Measurements from ENCODE around the gene MINDY2.
"Not testable (repeated sequence)": the region's sequence is repeated elsewhere in the genome, so short reads cannot be mapped to it uniquely, and the experiment has no call there.

MINDY2 gene

DNA sequence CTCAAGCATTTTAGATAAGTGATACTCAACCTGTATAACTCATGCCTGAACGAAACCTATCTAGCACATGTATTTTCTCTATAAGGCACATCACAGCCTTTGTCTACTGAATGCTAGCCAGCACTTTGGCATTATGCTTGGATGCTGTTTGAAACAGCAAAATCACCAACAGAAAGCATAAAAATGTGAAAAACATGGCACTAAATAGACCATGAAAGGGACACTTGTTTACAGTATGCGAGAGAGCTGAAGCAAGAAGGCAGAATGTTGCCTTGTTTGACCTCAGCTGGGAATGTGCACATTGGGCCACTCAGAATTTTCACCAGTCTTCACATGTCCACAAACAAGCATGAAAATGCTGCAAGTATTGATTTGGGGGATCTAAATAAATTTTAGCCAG is 59.5 kb downstream of the MINDY2 start:
- DNase-seq = no peak

- not testable (repeated sequence) for DNase-seq
Measured at GRCh38 chr15:58833681-58834426, 62.8 kb downstream of the MINDY2 start.

DNA sequence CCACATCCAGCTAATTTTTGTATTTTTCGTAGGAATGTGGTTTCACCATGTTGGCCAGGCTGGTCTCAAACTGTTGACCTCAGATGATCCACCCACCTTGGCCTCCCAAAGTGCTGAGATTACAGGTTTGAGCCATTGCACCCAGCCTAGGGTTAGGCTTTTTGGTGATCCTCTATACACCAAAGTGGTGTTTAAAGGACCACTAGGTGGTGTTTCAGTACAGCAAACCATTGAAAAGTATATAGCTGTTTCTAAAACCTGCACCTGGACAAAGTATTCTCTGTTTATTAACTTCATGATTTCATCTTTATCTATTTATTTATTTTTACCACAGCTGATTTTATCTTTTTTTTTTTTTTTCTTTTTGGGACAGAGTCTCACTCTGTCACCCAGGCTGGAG is 68.4 kb downstream of the MINDY2 start:
- DNase-seq = peak; percentile 2

- DNase-seq = peak; percentile 25
Measured at GRCh38 chr15:58840048-58840447, 68.9 kb downstream of the MINDY2 start.

DNA sequence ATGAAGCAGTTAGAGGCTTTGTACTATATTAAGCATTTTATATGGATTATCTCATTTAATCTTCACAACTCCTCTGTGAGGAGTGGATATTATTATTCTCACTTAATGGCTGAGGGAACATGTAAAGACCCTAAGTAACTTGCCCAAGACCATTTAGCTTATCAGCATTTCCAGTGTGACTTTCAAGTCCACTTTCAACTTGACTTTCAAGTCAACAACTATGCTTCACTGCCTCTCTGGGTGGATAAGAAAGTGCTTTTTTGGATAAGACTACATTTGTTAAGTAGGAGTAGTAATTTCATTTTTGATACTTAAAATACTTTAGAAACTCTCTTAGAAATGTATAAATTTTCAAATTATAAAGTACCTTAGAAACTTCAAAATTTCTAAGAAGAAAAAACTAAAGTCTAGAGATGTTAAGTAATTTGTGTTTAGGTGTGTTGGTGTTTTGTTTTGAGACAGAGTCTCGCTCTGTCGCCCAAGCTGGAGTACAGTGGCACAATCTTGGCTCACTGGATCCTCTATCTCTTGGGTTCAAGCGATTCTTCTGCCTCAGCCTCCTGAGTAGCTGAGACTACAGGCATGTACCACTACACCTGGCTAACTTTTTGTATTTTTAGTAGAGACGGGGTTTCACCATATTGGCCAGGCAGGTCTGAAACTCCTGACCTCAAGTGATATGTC is 71.8 kb downstream of the MINDY2 start:
- no peak for DNase-seq

DNA sequence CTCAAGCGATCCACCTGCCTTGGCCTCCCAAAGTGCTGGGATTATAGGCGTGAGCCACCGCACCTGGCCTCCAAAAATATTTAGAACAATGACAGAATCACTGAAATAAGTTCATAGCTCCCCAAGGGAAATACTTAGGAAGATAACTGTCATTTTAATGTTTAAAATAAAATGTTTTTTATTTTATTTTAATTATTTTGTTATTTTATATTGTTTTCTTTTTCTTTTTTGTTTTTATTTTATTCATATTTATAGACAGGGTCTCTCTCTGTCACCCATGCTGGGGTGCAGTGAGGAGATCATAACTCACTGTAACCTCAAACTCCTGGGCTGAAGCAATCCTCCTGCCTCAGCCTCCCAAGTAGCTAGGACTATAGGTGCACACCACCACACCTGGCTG is 80.1 kb downstream of the MINDY2 start:
- not testable (repeated sequence) for DNase-seq

- peak; percentile 2 for DNase-seq
Measured at GRCh38 chr15:58852347-58852746, 81.2 kb downstream of the MINDY2 start.

DNA sequence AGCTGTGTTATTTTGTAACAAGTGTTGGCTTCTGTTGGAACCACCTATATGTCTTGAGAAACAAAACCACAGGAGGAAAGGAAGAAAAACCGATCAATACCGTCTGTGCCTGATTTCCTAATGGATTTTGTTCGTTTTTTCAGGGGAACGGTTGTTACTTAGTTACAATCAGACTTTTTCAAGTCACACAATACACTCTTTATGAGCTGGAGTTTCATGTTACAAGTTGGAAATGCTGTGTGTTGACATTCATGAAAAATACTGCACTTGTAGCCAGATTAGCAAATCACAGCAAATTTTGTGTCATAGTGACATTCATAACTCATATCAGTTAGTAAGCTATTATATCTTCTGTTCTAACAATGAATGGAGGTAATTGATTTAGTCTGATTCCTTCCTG is 83.5 kb downstream of the MINDY2 start:
- no peak for DNase-seq

GRCh38 chr15:58856086-58856485 is 85.0 kb downstream of the MINDY2 start:
- DNase-seq = peak; percentile 78

- not testable (repeated sequence) for DNase-seq
Measured at GRCh38 chr15:58856621-58857020, 85.5 kb downstream of the MINDY2 start.

DNA sequence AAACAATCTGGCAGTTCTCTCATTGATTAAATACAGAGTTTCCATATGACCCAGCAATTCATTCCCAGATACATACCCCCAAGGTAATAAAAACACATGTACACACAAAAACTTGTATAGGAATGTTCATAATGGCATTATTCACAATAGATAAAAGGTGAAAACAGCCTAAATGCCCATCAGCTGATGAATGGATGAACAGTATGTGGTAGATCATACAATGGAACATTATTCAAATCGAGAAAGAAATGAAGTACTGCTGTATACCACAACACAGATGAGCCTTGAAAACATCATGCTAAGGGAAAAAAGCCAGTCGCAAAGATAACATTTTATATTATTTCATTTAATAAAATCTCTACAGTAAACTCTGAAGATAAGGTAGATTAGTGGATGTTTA is 91.2 kb downstream of the MINDY2 start:
- DNase-seq = no peak

DNA sequence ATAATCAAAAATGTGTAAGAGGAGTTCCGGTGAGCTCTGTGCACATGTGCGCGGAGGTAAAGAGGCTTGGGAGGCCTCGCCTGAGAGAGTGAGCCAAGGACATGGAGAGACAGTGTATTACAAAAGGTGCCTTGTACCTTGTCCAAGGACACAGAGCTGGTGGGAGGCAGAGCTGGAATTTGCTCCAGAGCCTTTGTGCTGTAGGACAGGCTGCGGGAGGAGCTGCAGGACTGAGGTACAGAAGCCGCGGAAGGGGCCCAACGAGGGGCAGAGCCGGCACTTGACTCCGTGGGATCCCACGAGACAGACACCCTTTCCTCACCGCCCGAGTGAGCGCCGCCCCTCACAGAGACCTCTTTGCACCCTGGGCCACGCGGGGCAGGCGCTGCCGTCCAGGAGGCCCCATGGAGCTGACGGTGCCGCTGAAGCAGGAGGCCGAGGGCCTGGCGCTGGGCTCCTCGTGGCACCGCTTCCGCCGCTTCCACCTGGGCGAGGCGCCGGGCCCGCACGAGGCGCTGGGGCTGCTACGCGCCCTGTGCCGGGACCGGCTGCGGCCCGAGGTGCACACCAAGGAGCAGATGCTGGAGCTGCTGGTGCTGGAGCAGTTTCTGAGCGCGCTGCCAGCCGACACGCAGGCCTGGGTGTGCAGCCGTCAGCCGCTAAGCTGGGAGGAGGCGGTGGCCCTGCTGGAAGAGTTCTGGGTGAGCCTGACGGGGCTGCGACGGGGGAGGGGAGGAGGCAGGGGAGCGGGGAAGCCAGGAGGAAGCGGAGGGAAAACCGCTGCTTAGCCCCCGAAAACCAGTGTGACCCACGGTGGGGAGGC is 93.7 kb downstream of the MINDY2 start:
- peak; percentile 37 for DNase-seq

GRCh38 chr15:58865425-58865880 is 94.4 kb downstream of the MINDY2 start:
- DNase-seq = no peak

- no peak for DNase-seq
Measured at GRCh38 chr15:58867926-58868325, 96.8 kb downstream of the MINDY2 start.

DNA sequence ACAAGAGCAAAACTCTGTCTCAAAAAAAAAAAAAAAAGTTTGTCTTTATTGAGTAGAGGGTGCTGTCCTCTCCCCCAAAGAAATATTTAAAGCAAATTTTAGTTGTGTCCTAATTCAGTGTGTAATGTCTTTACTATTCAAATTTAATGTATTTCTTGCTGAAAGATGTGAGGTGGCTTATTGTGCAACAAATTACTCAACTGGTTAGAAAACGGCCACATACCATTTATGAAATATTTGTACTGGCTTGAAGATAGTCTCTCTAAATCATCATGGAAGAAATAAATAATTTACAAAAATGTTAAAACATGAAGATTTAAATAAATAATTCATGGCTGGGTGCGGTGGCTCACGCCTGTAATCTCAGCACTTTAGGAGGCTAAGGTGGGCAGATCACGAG is 99.3 kb downstream of the MINDY2 start:
- peak; percentile 45 for DNase-seq

DNA sequence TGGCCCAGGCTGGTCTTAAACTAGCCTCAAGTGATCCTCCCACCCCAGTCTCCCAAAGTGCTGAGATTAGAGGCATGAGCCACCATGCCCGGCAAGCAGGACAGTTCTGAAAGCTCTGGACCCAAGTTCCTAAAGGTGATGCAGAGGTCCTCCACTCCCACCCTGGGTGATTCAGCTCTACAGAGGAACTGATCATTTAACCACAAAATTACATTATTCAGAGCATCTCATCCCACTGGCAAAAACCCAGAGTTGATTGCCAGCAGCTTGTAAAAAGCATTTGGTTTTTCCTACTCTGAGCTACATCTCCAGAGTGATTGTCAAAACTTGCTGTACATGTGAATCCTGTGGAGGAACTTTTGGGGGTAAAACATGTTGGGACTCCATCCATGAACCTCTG is 102.2 kb downstream of the MINDY2 start:
- peak; percentile 72 for DNase-seq

GRCh38 chr15:58875343-58875742 is 104.2 kb downstream of the MINDY2 start:
- no peak for DNase-seq

- no peak for DNase-seq
Measured at GRCh38 chr15:58876306-58877106, 105.4 kb downstream of the MINDY2 start.

- DNase-seq = no peak
Measured at GRCh38 chr15:58877999-58878825, 107.1 kb downstream of the MINDY2 start.

DNA sequence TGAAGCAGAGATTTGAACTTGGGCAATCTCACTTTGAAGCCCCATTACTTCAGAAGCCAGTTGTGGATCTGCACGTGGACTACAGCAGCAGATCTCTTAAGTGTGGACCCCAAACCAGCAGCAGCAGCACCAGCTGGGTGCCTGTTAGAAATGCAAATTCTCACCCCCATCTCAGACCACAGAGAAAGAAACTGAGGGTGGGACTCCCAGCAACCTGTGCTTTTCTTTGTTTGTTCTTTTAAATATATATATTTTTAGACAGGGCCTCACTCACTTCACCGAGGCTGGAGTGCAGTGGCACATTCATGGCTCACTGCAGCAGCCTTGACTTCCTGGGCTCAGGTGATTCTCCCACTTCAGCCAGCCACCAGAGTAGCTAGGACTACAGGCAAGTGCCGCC is 109.2 kb downstream of the MINDY2 start:
- no peak for DNase-seq

- DNase-seq = no peak
Measured at GRCh38 chr15:58882243-58882642, 111.1 kb downstream of the MINDY2 start.

Data from fibroblast of skin of abdomen (primary cell).